Fibroblast of mammary gland (primary cell): ENCODE measurements around the gene CCBE1.

ENCODE experiments used
- DNase-seq: peaks from one replicate; pipeline ENCODE4 v3.0.0-alpha.2; 2010; ENCODE audit warnings: low read depth
- H3K4me3 ChIP-seq: 2 replicates; pipeline ENCODE4 v1.5.1; 2011; ENCODE audit warnings: low read depth, mild to moderate bottlenecking, low read length, moderate library complexity; ENCODE audit not compliant: control insufficient read depth
- CTCF ChIP-seq: conservative IDR thresholded peaks from 2 replicates; pipeline ENCODE4 v1.5.1; 2011; ENCODE audit warnings: low read depth, low read length, inconsistent platforms; ENCODE audit not compliant: control insufficient read depth, insufficient read depth

The CCBE1 gene

GRCh38 chr18:59699750-59700534, 2.7 kb upstream of the CCBE1 start:
- no peak for TF ChIP-seq CTCF
- DNase-seq: no peak
- no peak overlapping the region for H3K4me3 ChIP-seq

GRCh38 chr18:59699061-59699460, 1.8 kb upstream of the CCBE1 start:
- DNase-seq: peak; percentile 36
- H3K4me3 ChIP-seq: no peak overlapping the region
- no peak for TF ChIP-seq CTCF

GRCh38 chr18:59696311-59697235, 650 bp downstream of the CCBE1 start:
- TF ChIP-seq CTCF: no peak
- peak overlapping the region; percentile 85 for H3K4me3 ChIP-seq
- peak; percentile 49 for DNase-seq

- no peak for DNase-seq
- no peak for TF ChIP-seq CTCF
- peak overlapping the region; percentile 85 for H3K4me3 ChIP-seq
These were observed 1.7 kb downstream of the CCBE1 start for GRCh38 chr18:59695551-59695950.

- H3K4me3 ChIP-seq: peak overlapping the region; percentile 85
- DNase-seq: no peak
- no peak for TF ChIP-seq CTCF
These were observed 2.4 kb downstream of the CCBE1 start for GRCh38 chr18:59694824-59695223.

- TF ChIP-seq CTCF: no peak
These were observed 5.2 kb downstream of the CCBE1 start for GRCh38 chr18:59691996-59692395.

More at GRCh38 chr18:59691996-59692395, 5.2 kb downstream of the CCBE1 start:
- no peak overlapping the region for H3K4me3 ChIP-seq
- DNase-seq: peak; percentile 56
